Spleen (tissue), 7 donors: ENCODE measurements around the gene IL20RA.

Source experiments
- POLR2A ChIP-seq, 3 donors: fragments of 450-650 bp; IDR thresholded peaks; one replicate each; pipeline ENCODE4 v1.5.1; 2017; ENCODE audit warnings: antibody characterized with exemption in 3 of 3, mild to moderate bottlenecking in 1 of 3
- POLR2AphosphoS5 ChIP-seq, 3 donors: sonication (generic); formaldehyde crosslinking; IDR thresholded peaks; one replicate each; pipeline ENCODE4 v1.5.1; 2017; ENCODE audit warnings: antibody characterized with exemption in 3 of 3
- TF ChIP-seq, protein P1 (sequence below), 11 experiments: fragments of 200-600 bp in 7 of 11; fragments of 450-650 bp in 4 of 11; sonication (generic) in 4 of 11; IDR thresholded peaks in 8 of 11; conservative IDR thresholded peaks in 3 of 11; 1 replicate in 7 of 11; 2 replicates in 4 of 11; pipeline versions ENCODE4 v1.4.0 to v1.8.0; 2016 to 2021; ENCODE audit warnings: antibody characterized with exemption in 11 of 11, inconsistent platforms in 4 of 11, mild to moderate bottlenecking in 1 of 11
- donor health status: DM: no; HTN: no; CAD: no; lungs with moderate emphysema.
- donor health status: DM: no; HTN: no; CAD: no.
- donor health status: DM: no; HTN: no; CAD: no.

GRCh38 chr6:137005073-137005472 is 39.7 kb downstream of the IL20RA start:
- TF ChIP-seq, protein P1, sequence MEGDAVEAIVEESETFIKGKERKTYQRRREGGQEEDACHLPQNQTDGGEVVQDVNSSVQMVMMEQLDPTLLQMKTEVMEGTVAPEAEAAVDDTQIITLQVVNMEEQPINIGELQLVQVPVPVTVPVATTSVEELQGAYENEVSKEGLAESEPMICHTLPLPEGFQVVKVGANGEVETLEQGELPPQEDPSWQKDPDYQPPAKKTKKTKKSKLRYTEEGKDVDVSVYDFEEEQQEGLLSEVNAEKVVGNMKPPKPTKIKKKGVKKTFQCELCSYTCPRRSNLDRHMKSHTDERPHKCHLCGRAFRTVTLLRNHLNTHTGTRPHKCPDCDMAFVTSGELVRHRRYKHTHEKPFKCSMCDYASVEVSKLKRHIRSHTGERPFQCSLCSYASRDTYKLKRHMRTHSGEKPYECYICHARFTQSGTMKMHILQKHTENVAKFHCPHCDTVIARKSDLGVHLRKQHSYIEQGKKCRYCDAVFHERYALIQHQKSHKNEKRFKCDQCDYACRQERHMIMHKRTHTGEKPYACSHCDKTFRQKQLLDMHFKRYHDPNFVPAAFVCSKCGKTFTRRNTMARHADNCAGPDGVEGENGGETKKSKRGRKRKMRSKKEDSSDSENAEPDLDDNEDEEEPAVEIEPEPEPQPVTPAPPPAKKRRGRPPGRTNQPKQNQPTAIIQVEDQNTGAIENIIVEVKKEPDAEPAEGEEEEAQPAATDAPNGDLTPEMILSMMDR (IDR thresholded peaks at IDR 0.05 in 8 of 11, conservative IDR thresholded peaks at IDR 0.05 in 3 of 11), result no peak
- TF ChIP-seq POLR2A (IDR thresholded peaks at IDR 0.05) (no peak), POLR2AphosphoS5 (IDR thresholded peaks at IDR 0.05) (no peak)
